Vagina (tissue), 2 donors: ENCODE results near the gene HS6ST3. TPM values are rescaled to one million over a fixed set of nuclear protein-coding genes. Genes with fewer than 3 reads are reported as not detected.

Experiments used
- DNase-seq, 2 donors: peaks; one replicate each; pipeline ENCODE4 v3.0.0-alpha.2; 2017; ENCODE audit errors: extremely low spot score in 2 of 2
- H3K27ac ChIP-seq: fragments of 200-600 bp; sonication (generic); one replicate; pipeline ENCODE4 v1.5.1; 2019
- H3K27me3 ChIP-seq: fragments of 200-600 bp; sonication (generic); one replicate; pipeline ENCODE4 v1.5.1; 2019
- H3K36me3 ChIP-seq, 2 donors: fragments of 200-600 bp; sonication (generic); one replicate each; pipeline ENCODE4 v1.5.1; 2017 to 2019
- H3K4me1 ChIP-seq: fragments of 200-600 bp; sonication (generic); one replicate; pipeline ENCODE4 v1.5.1; 2019
- H3K4me3 ChIP-seq, 2 donors: fragments of 200-600 bp; sonication (generic); 1 replicate in 1 of 2; 2 replicates in 1 of 2; pipeline ENCODE4 v1.5.1; 2016 to 2019
- H3K9me3 ChIP-seq: fragments of 200-600 bp; sonication (generic); one replicate; pipeline ENCODE4 v1.5.1; 2019
- CTCF ChIP-seq, 3 experiments: fragments of 450-650 bp in 2 of 3; fragments of 200-600 bp in 1 of 3; sonication (generic) in 1 of 3; IDR thresholded peaks; one replicate each; pipeline ENCODE4 v1.5.1; 2017 to 2019; ENCODE audit warnings: antibody characterized with exemption in 3 of 3, mild to moderate bottlenecking in 2 of 3, moderate library complexity in 2 of 3
- POLR2A ChIP-seq, 2 donors: fragments of 450-650 bp; IDR thresholded peaks; one replicate each; pipeline ENCODE4 v1.6.1; 2017; ENCODE audit warnings: antibody characterized with exemption in 2 of 2, mild to moderate bottlenecking in 2 of 2, moderate library complexity in 2 of 2
- POLR2AphosphoS5 ChIP-seq, 2 donors: sonication (generic); formaldehyde crosslinking; IDR thresholded peaks; one replicate each; pipeline ENCODE4 v1.9.0; 2017; ENCODE audit warnings: antibody characterized with exemption in 2 of 2, mild to moderate bottlenecking in 2 of 2, low read depth in 1 of 2; ENCODE audit not compliant: insufficient read depth in 1 of 2
- intact Hi-C: fragments of 100-400 bp; cut with DNase I; formaldehyde crosslinking; loops from one replicate; pipeline ENCODE4 v1.15.1; 2023
- total RNA-seq: library from RNA; depleted of rRNA; stranded (reverse); fragments of >200 nt; gene quantifications from one replicate; pipeline ENCODE4 v1.2.3, GENCODE V29; 2016

Gene HS6ST3
- total RNA-seq, 1 donor from 2014 or later = 0.49 TPM

GRCh38 chr13:96575423-96576320 lies 485.8 kb downstream of the HS6ST3 start:
- Histone ChIP-seq H3K4me1 (no peaks in the 10 kb centered on the region), H3K4me3 (no peak overlapping the region), H3K27me3 (no peaks in the 10 kb centered on the region), H3K9me3 (no peaks in the 10 kb centered on the region), H3K27ac (no peak overlapping the region), H3K36me3 (no peaks in the 10 kb centered on the region)
- no peak for DNase-seq
- intact Hi-C loops = no loop called here
- TF ChIP-seq POLR2A (IDR thresholded peaks at IDR 0.05) = no peak
- no peak for TF ChIP-seq CTCF (IDR thresholded peaks at IDR 0.05)

- no peaks in the 10 kb centered on the region for H3K27me3 ChIP-seq
- no peak overlapping the region for H3K27ac ChIP-seq
- intact Hi-C loops = no loop called here
- H3K4me3 ChIP-seq = no peak overlapping the region
- no peaks in the 10 kb centered on the region for H3K9me3 ChIP-seq
- TF ChIP-seq CTCF (IDR thresholded peaks at IDR 0.05) (no peak), POLR2A (IDR thresholded peaks at IDR 0.05) (no peak), POLR2AphosphoS5 (IDR thresholded peaks at IDR 0.05; ENCODE audit: insufficient read depth in 1 of 2, low read depth in 1 of 2) (no peak)
- no peaks in the 10 kb centered on the region for H3K36me3 ChIP-seq
- DNase-seq = no peak
- no peaks in the 10 kb centered on the region for H3K4me1 ChIP-seq
Observed at GRCh38 chr13:96581741-96582140, 491.8 kb downstream of the HS6ST3 start.

- no peaks in the 10 kb centered on the region for H3K9me3 ChIP-seq
- H3K36me3 ChIP-seq = no peaks in the 10 kb centered on the region
- no peak for TF ChIP-seq POLR2AphosphoS5 (IDR thresholded peaks at IDR 0.05; ENCODE audit: insufficient read depth in 1 of 2, low read depth in 1 of 2)
- no peak for TF ChIP-seq POLR2A (IDR thresholded peaks at IDR 0.05)
- no peak for TF ChIP-seq CTCF (IDR thresholded peaks at IDR 0.05)
- intact Hi-C loops = no loop called here
- DNase-seq = no peak
- H3K27me3 ChIP-seq = no peaks in the 10 kb centered on the region
- no peaks in the 10 kb centered on the region for H3K4me1 ChIP-seq
- no peak overlapping the region for H3K4me3 ChIP-seq
- H3K27ac ChIP-seq = no peak overlapping the region
Observed at GRCh38 chr13:96615252-96615651, 525.3 kb downstream of the HS6ST3 start.

- Histone ChIP-seq H3K9me3 (no peaks in the 10 kb centered on the region), H3K4me3 (no peak overlapping the region), H3K4me1 (no peaks in the 10 kb centered on the region), H3K27me3 (no peaks in the 10 kb centered on the region), H3K36me3 (no peaks in the 10 kb centered on the region), H3K27ac (no peak overlapping the region)
- TF ChIP-seq POLR2AphosphoS5 (IDR thresholded peaks at IDR 0.05; ENCODE audit: insufficient read depth in 1 of 2, low read depth in 1 of 2) (no peak), CTCF (IDR thresholded peaks at IDR 0.05) (no peak), POLR2A (IDR thresholded peaks at IDR 0.05) (no peak)
- DNase-seq = no peak
- intact Hi-C loops = no loop called here
Observed at GRCh38 chr13:96617528-96617927, 527.6 kb downstream of the HS6ST3 start.

DNA sequence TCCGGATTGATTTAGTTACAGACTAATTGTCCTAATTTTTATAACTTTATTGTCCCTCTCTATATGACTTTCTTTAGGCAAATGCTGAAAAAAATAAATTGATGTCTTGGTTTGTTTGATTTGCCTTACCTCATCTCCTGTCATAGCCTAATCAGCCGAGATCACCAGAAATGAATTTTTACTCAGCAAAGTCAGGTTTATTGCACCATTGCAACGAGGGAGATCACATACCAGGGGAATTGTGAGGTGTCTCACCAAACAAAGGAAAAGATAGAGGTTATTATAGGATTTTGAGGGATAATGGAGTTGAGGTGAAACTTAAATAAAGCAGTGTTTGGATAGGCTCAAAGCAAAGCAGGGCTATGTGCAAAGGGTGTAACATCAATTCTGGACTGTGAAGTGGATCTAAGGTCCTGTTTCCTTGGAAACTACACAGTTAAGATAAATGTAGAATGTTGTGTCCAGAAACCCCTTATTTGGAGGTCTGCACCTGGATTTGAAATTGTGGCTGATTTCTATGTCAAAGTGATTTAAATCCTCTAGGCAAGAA lies 531.8 kb downstream of the HS6ST3 start:
- Histone ChIP-seq H3K27me3 (no peaks in the 10 kb centered on the region), H3K27ac (no peak overlapping the region), H3K9me3 (no peaks in the 10 kb centered on the region), H3K4me1 (no peaks in the 10 kb centered on the region), H3K36me3 (no peaks in the 10 kb centered on the region), H3K4me3 (no peak overlapping the region)
- DNase-seq = no peak
- no peak for TF ChIP-seq POLR2A (IDR thresholded peaks at IDR 0.05)
- no peak for TF ChIP-seq POLR2AphosphoS5 (IDR thresholded peaks at IDR 0.05; ENCODE audit: insufficient read depth in 1 of 2, low read depth in 1 of 2)
- no peak for TF ChIP-seq CTCF (IDR thresholded peaks at IDR 0.05)
- intact Hi-C loops = no loop called here
